GM12878 (cell line): Measurements from ENCODE around the gene GDAP2. TPM values are rescaled to one million over a fixed set of nuclear protein-coding genes. Genes with fewer than 3 reads are reported as not detected.

ENCODE experiments used
- ATAC-seq: fragments of 200-7000 bp; cut with Tn5 transposase; 3 replicates; pipeline ENCODE4 v1.9.1; 2020; ENCODE audit warnings: mild to moderate bottlenecking, moderate library complexity
- BruUV-seq: library from RNA; stranded (reverse); fragments of 400-500 nt; replicated peaks from 2 replicates; lab custom pipeline; 2021; lab: Mats Ljungman, UMichigan
- CTCF ChIA-PET: fragments of 300-600 bp; sonication (Branson Sonifier 250); formaldehyde crosslinking; extraction: SDS; loops from one replicate; lab custom pipeline; 2021; ENCODE audit warnings: inconsistent platforms; lab: Yijun Ruan, JAX
- POLR2A ChIA-PET: fragments of 350-600 bp; formaldehyde crosslinking; extraction: SDS; loops from one replicate; lab custom pipeline; 2021; ENCODE audit warnings: inconsistent platforms; lab: Charles Lee
- RAD21 ChIA-PET: fragments of 300-600 bp; sonication (Branson Sonifier 250); formaldehyde crosslinking; loops from one replicate; lab custom pipeline; 2023; ENCODE audit warnings: antibody characterized with exemption; ENCODE audit not compliant: unreplicated experiment; lab: Charles Lee
- SMC1A ChIA-PET: fragments of 300-600 bp; sonication (Branson Sonifier 250); formaldehyde crosslinking; loops from one replicate; lab custom pipeline; 2023; ENCODE audit not compliant: unreplicated experiment, uncharacterized antibody; lab: Charles Lee
- DNase-seq: peaks from one replicate; pipeline ENCODE4 v3.0.0-alpha.2; 2011; ENCODE audit warnings: low read depth, low spot score
- FAIRE-seq: peaks from 3 replicates; lab custom pipeline; 2011; peaks lifted over from hg19 to GRCh38; lab: Jason Lieb, UNC
- H2AFZ ChIP-seq: 2 replicates; pipeline ENCODE4 v1.6.0; 2011; ENCODE audit warnings: low read depth, low read length, control low read depth; ENCODE audit not compliant: control insufficient read depth
- H3K27ac ChIP-seq: 2 replicates; pipeline ENCODE4 v1.5.1; 2011; ENCODE audit warnings: control low read depth; ENCODE audit not compliant: control insufficient read depth, insufficient read depth
- H3K27me3 ChIP-seq, 2 experiments: replicated peaks in 1 of 2; 2 replicates each; pipeline versions ENCODE4 v1.6.0 to v1.6.1; 2011; ENCODE audit warnings: low read length in 1 of 2; ENCODE audit not compliant: control insufficient read depth in 2 of 2, insufficient read depth in 2 of 2
- H3K36me3 ChIP-seq, 2 experiments: 2 replicates each; pipeline ENCODE4 v1.5.1; 2011; ENCODE audit warnings: low read length in 1 of 2; ENCODE audit not compliant: control insufficient read depth in 2 of 2, insufficient read depth in 2 of 2
- H3K4me1 ChIP-seq: 2 replicates; pipeline ENCODE4 v1.6.1; 2011; ENCODE audit warnings: mild to moderate bottlenecking, low read length, moderate library complexity, mixed read lengths; ENCODE audit not compliant: control insufficient read depth, insufficient read depth
- H3K4me2 ChIP-seq: 2 replicates; pipeline ENCODE4 v1.6.0; 2011; ENCODE audit warnings: control low read depth; ENCODE audit not compliant: control insufficient read depth, insufficient read depth
- H3K4me3 ChIP-seq: fragments of 200-600 bp; sonication (generic); 2 replicates; pipeline ENCODE4 v1.5.1; 2016
- H3K79me2 ChIP-seq: 2 replicates; pipeline ENCODE4 v1.6.0; 2011; ENCODE audit warnings: low read length; ENCODE audit not compliant: control insufficient read depth, insufficient read depth
- H3K9ac ChIP-seq: 2 replicates; pipeline ENCODE4 v1.8.0; 2011; ENCODE audit warnings: low read length, control low read depth, mixed read lengths; ENCODE audit not compliant: control insufficient read depth, insufficient read depth
- H3K9me3 ChIP-seq: replicated peaks from 3 replicates; pipeline ENCODE4 v1.5.1; 2011; ENCODE audit warnings: mild to moderate bottlenecking, low read length; ENCODE audit not compliant: control insufficient read depth, insufficient read depth
- H4K20me1 ChIP-seq: 2 replicates; pipeline ENCODE4 v1.6.0; 2011; ENCODE audit not compliant: control insufficient read depth, insufficient read depth
- BRCA1 ChIP-seq: IDR thresholded peaks from 2 replicates; pipeline ENCODE4 v1.6.1; 2011; ENCODE audit warnings: low read depth, low read length, improper control_type of control experiment
- CHD1 ChIP-seq: IDR thresholded peaks from 2 replicates; pipeline ENCODE4 v1.6.1; 2012; ENCODE audit warnings: low read depth, low read length, improper control_type of control experiment
- ETV6 ChIP-seq, 2 experiments: fragments of 450-650 bp in 1 of 2; IDR thresholded peaks in 1 of 2; conservative IDR thresholded peaks in 1 of 2; 2 replicates each; pipeline ENCODE4 v1.6.1; 2014; ENCODE audit warnings: antibody characterized with exemption in 1 of 2, borderline replicate concordance in 1 of 2, low read depth in 1 of 2, mild to moderate bottlenecking in 1 of 2, moderate library complexity in 1 of 2
- FOS ChIP-seq: IDR thresholded peaks from 3 replicates; pipeline ENCODE4 v1.6.1; 2011; ENCODE audit warnings: borderline replicate concordance; ENCODE audit not compliant: insufficient read length; ENCODE audit errors: extremely low read depth
- IKZF2 ChIP-seq, 2 experiments: fragments of 450-650 bp; IDR thresholded peaks; 2 replicates each; pipeline ENCODE4 v1.6.1; 2017; ENCODE audit warnings: mild to moderate bottlenecking in 2 of 2, moderate library complexity in 2 of 2
- MTA2 ChIP-seq: fragments of 450-650 bp; IDR thresholded peaks from 2 replicates; pipeline ENCODE4 v1.6.1; 2016; ENCODE audit warnings: low read depth, mild to moderate bottlenecking, moderate library complexity
- MXI1 ChIP-seq: fragments of 150-350 bp; IDR thresholded peaks from 2 replicates; pipeline ENCODE4 v1.6.1; 2011; ENCODE audit warnings: low read depth, mild to moderate bottlenecking, inconsistent platforms, low read length, improper control_type of control experiment
- MYB ChIP-seq: fragments of 150-350 bp; IDR thresholded peaks from 2 replicates; pipeline ENCODE4 v1.6.1; 2014; ENCODE audit warnings: mild to moderate bottlenecking, low read depth, low read length, borderline replicate concordance
- NFYB ChIP-seq: IDR thresholded peaks from 2 replicates; pipeline ENCODE4 v1.6.1; 2011; ENCODE audit warnings: low read depth, mild to moderate bottlenecking, low read length, improper control_type of control experiment, moderate library complexity; ENCODE audit not compliant: insufficient read depth
- SUPT20H ChIP-seq: IDR thresholded peaks from 2 replicates; pipeline ENCODE4 v1.6.1; 2011; ENCODE audit warnings: low read depth, mild to moderate bottlenecking, low read length, moderate library complexity, borderline replicate concordance; ENCODE audit not compliant: control insufficient read depth
- TCF7 ChIP-seq: IDR thresholded peaks from 2 replicates; pipeline ENCODE4 v1.6.1; 2014; ENCODE audit warnings: antibody characterized with exemption, borderline replicate concordance
- WRNIP1 ChIP-seq: IDR thresholded peaks from 2 replicates; pipeline ENCODE4 v1.6.1; 2011; ENCODE audit warnings: low read depth, low read length, improper control_type of control experiment, borderline replicate concordance
- ZNF217 ChIP-seq: fragments of 450-650 bp; IDR thresholded peaks from 2 replicates; pipeline ENCODE4 v1.6.1; 2017; ENCODE audit warnings: antibody characterized with exemption, mild to moderate bottlenecking
- ZNF622 ChIP-seq: fragments of 450-650 bp; IDR thresholded peaks from 2 replicates; pipeline ENCODE4 v1.6.1; 2017; ENCODE audit warnings: mild to moderate bottlenecking, inconsistent platforms
- ZSCAN29 ChIP-seq: fragments of 450-650 bp; IDR thresholded peaks from 2 replicates; pipeline ENCODE4 v1.6.1; 2017; ENCODE audit warnings: mild to moderate bottlenecking, moderate library complexity
- WGBS: methylation state at CpG from one replicate; pipeline ENCODE4 v1.1.6; 2016; ENCODE audit warnings: low lambda C conversion rate; ENCODE audit not compliant: insufficient replicate concordance, insufficient coverage; ENCODE audit errors: missing lambda C conversion rate; 5-methylcytosine and 5-hydroxymethylcytosine counted together
- in situ Hi-C: fragments of 300-500 bp; cut with MboI; formaldehyde crosslinking; loops from 9 replicates; pipeline ENCODE4 v1.14.3; 2018; ENCODE audit warnings: mixed read lengths
- intact Hi-C: fragments of 100-400 bp; cut with micrococcal nuclease; formaldehyde crosslinking; loops from one replicate; pipeline ENCODE4 v1.14.2; 2022; ENCODE audit not compliant: unreplicated experiment
- polyA plus RNA-seq, 11 experiments: library from polyadenylated mRNA; depleted of rRNA in 4 of 11; unstranded in 6 of 11; stranded (reverse) in 5 of 11; fragments of >200 nt; fragmentation: Nextera tagmentation in 4 of 11; fragmentation: Illumina TruSeq in 1 of 11; extraction: Ambion mirVana in 4 of 11; extraction: Trizol in 1 of 11; gene quantifications; 1 replicate in 1 of 11; 2 replicates in 10 of 11; pipeline versions ENCODE4 v1.2.1 to v1.2.3, GENCODE V29; 2011 to 2016; ENCODE audit warnings: inconsistent platforms in 2 of 11, missing spikeins in 2 of 11, low read depth in 1 of 11
- total RNA-seq, 4 experiments: library from RNA; depleted of rRNA in 3 of 4; stranded (reverse); fragments of >200 nt in 3 of 4; fragmentation: Illumina TruSeq in 1 of 4; extraction: Trizol in 1 of 4; gene quantifications; 2 replicates each; pipeline versions ENCODE4 v1.2.1 to v1.2.3, GENCODE V29; 2013 to 2021
- TF ChIP-seq, protein P1 (sequence below): fragments of 450-650 bp; IDR thresholded peaks from 2 replicates; pipeline ENCODE4 v1.6.1; 2017; ENCODE audit warnings: antibody characterized with exemption, mild to moderate bottlenecking, moderate library complexity
- TF ChIP-seq, protein P2 (sequence below): fragments of 450-650 bp; IDR thresholded peaks from 2 replicates; pipeline ENCODE4 v1.6.1; 2018; ENCODE audit warnings: mild to moderate bottlenecking, low read depth, moderate library complexity; ENCODE audit not compliant: partially characterized antibody
- TF ChIP-seq, protein P3 (sequence below): fragments of 150-350 bp; IDR thresholded peaks from 2 replicates; pipeline ENCODE4 v1.6.1; 2014; ENCODE audit warnings: mild to moderate bottlenecking, low read depth, low read length

Gene GDAP2
- total and polyA plus RNA-seq, 10 of the 15 experiments (the other 5 are each of a cell fraction or from before 2014, with no cell fraction given): 2.6 to 19.2 (median 11.4) TPM

DNA sequence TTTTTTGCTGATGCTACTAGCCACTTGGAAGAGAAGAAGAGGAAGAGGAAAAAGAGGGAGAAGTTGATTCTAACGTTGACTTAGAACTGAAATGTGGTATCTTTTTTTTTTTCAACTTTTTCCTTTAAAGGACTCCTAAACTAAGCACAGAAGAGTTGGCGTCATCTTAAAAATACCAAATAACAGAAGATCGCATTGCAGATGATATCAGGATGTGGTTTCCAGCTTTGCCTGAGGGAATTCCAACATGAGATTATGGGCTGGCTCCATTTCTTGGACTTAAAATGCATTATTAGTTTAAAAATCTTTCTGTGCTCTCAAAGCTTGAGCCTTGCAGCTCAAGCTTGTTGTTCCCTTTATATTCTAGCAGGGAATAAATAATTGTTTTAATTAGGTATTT, 29.9 kb upstream of the GDAP2 start:
- H3K27ac ChIP-seq: no peak overlapping the region
- H3K4me3 ChIP-seq: no peak overlapping the region
- no peaks in the 10 kb centered on the region for H3K4me1 ChIP-seq
- no peaks in the 10 kb centered on the region for H3K27me3 ChIP-seq
- DNase-seq: no peak
- no peaks in the 10 kb centered on the region for H3K79me2 ChIP-seq
- ChIA-PET POLR2A (no interaction called here), CTCF (no interaction called here), RAD21 (no interaction called here), SMC1A (no interaction called here)
- intact Hi-C loops (no loop called here), in situ Hi-C loops (no loop called here)
- WGBS: 86% methylated on average over 3 of the region's 3 CpGs
- no peaks in the 10 kb centered on the region for H3K9me3 ChIP-seq
- H4K20me1 ChIP-seq: no peaks in the 10 kb centered on the region
- no TSS peak for BruUV-seq
- H3K36me3 ChIP-seq: peaks cover 1 to 26% of the 10 kb centered on the region in 2 experiments; a peak in 3 of 4 replicates
- FAIRE-seq: no peak
- no peak for ATAC-seq
- TF ChIP-seq IKZF2 (IDR thresholded peaks at IDR 0.05): no peak
- TF ChIP-seq, protein P1, sequence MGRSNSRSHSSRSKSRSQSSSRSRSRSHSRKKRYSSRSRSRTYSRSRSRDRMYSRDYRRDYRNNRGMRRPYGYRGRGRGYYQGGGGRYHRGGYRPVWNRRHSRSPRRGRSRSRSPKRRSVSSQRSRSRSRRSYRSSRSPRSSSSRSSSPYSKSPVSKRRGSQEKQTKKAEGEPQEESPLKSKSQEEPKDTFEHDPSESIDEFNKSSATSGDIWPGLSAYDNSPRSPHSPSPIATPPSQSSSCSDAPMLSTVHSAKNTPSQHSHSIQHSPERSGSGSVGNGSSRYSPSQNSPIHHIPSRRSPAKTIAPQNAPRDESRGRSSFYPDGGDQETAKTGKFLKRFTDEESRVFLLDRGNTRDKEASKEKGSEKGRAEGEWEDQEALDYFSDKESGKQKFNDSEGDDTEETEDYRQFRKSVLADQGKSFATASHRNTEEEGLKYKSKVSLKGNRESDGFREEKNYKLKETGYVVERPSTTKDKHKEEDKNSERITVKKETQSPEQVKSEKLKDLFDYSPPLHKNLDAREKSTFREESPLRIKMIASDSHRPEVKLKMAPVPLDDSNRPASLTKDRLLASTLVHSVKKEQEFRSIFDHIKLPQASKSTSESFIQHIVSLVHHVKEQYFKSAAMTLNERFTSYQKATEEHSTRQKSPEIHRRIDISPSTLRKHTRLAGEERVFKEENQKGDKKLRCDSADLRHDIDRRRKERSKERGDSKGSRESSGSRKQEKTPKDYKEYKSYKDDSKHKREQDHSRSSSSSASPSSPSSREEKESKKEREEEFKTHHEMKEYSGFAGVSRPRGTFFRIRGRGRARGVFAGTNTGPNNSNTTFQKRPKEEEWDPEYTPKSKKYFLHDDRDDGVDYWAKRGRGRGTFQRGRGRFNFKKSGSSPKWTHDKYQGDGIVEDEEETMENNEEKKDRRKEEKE: no peak
- TF ChIP-seq SUPT20H: no peak
- no peak for TF ChIP-seq BRCA1
- TF ChIP-seq CHD1: no peak
- TF ChIP-seq, protein P2, sequence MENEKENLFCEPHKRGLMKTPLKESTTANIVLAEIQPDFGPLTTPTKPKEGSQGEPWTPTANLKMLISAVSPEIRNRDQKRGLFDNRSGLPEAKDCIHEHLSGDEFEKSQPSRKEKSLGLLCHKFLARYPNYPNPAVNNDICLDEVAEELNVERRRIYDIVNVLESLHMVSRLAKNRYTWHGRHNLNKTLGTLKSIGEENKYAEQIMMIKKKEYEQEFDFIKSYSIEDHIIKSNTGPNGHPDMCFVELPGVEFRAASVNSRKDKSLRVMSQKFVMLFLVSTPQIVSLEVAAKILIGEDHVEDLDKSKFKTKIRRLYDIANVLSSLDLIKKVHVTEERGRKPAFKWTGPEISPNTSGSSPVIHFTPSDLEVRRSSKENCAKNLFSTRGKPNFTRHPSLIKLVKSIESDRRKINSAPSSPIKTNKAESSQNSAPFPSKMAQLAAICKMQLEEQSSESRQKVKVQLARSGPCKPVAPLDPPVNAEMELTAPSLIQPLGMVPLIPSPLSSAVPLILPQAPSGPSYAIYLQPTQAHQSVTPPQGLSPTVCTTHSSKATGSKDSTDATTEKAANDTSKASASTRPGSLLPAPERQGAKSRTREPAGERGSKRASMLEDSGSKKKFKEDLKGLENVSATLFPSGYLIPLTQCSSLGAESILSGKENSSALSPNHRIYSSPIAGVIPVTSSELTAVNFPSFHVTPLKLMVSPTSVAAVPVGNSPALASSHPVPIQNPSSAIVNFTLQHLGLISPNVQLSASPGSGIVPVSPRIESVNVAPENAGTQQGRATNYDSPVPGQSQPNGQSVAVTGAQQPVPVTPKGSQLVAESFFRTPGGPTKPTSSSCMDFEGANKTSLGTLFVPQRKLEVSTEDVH: no peak
- TF ChIP-seq MXI1: no peak
- no peak for TF ChIP-seq ZNF622
- no peak for TF ChIP-seq ETV6 (conservative IDR thresholded peaks at IDR 0.05 in 1 of 2, IDR thresholded peaks at IDR 0.05 in 1 of 2; ENCODE audit: borderline replicate concordance in 1 of 2, low read depth in 1 of 2)
- TF ChIP-seq WRNIP1: no peak
- TF ChIP-seq NFYB: no peak
- no peak for TF ChIP-seq ZSCAN29
- no peak for TF ChIP-seq MYB
- no peak for TF ChIP-seq TCF7
- no peak for TF ChIP-seq MTA2
- no peak for TF ChIP-seq FOS
- TF ChIP-seq, protein P3, sequence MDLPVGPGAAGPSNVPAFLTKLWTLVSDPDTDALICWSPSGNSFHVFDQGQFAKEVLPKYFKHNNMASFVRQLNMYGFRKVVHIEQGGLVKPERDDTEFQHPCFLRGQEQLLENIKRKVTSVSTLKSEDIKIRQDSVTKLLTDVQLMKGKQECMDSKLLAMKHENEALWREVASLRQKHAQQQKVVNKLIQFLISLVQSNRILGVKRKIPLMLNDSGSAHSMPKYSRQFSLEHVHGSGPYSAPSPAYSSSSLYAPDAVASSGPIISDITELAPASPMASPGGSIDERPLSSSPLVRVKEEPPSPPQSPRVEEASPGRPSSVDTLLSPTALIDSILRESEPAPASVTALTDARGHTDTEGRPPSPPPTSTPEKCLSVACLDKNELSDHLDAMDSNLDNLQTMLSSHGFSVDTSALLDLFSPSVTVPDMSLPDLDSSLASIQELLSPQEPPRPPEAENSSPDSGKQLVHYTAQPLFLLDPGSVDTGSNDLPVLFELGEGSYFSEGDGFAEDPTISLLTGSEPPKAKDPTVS: no peak
- TF ChIP-seq ZNF217: no peak
- H2AFZ ChIP-seq: no peak overlapping the region
- no peak overlapping the region for H3K9ac ChIP-seq
- no peak overlapping the region for H3K4me2 ChIP-seq
